HG03558 (cell line): Measurements from ENCODE around the gene STX4.

Source experiments
- ATAC-seq: cut with Tn5 transposase; IDR thresholded peaks from one replicate; pipeline ENCODE4 v1.9.1; 2021; ENCODE audit warnings: moderate number of reproducible peaks; ENCODE audit not compliant: unreplicated experiment; ENCODE audit errors: extremely low read depth

Gene STX4

GRCh38 chr16:31082368-31083045 lies 49.1 kb downstream of the STX4 start:
- no peak for ATAC-seq

- no peak for ATAC-seq
Observed at GRCh38 chr16:31083081-31083480, 49.7 kb downstream of the STX4 start.

GRCh38 chr16:31083556-31083955 lies 50.2 kb downstream of the STX4 start:
- no peak for ATAC-seq

DNA sequence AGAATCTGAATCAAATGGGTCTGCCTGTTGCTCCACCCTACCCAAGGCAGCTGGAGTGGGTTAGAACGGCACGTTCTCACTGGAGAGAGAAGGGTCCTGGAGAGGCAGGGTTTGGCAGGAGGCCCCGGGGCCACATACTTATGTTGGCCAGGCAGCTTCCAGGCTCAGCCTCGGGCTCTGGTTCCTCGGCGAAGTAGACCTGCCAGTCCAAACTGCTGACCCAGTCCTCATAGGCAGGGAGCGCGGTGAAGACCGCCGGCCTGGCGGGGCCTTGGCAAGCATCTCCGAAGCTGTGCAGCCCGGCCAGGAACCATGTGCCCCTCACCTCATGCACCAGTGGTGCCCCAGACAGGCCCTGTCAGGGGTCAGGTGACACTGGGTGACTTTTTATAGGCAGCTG lies 50.6 kb downstream of the STX4 start:
- ATAC-seq = no peak

DNA sequence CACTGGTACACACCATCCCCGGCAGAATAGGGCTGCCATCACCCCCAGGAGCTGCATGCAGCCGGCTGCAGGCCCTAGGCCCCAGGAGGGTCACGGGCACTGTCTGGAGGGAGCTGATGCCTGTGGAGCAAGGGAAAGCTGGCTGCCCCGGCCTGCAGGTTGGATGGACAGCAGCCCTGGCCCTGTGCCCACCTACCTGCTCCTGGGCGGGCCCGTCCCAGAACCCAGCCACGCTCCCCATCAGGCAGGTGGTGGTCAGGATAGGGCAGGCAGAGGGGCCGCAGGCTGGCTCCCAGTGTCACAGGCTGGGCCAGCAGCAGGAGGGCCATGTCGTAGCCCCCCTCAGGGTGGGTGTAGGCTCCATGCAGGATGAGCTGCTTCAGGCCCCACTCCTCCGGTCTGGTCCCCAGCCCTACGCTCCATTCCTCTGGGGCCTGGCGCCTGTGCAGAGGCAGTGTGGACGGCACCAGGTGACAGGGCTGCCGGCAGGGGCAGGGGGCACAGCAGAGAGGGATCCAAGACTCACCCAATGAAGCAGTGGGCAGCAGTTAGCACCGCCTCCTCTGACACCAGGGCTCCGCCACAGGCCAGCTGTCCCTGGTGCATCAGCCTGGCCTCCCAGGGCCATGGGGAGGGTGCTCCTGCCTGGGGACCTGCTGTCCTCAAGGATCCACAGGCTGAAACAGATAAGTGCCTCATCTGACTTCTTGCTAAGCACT lies 51.4 kb downstream of the STX4 start:
- no peak for ATAC-seq

- ATAC-seq = no peak
Observed at GRCh38 chr16:31085411-31085810, 52.1 kb downstream of the STX4 start.

GRCh38 chr16:31085873-31086628 lies 52.7 kb downstream of the STX4 start:
- ATAC-seq = no peak

GRCh38 chr16:31086629-31086906 lies 53.2 kb downstream of the STX4 start:
- no peak for ATAC-seq

DNA sequence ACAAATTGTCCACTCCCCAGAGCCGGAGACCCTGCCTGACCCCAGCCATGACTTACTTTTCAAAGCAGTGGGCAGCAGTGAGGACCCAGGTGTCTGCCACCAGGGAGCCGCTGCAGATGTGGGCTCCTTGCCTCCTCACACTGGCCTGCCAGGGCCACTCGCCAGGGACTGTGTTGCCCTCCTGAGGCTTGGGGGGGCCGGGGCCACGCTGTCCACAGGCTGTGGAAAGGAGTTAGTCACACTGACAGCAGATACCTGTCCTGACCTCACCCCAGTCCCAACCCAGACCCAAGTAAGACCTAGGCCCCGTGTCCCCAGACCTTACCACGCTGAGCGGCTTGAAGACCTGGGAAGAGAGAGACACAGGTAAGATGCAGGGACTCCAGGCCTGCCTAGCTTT lies 54.1 kb downstream of the STX4 start:
- ATAC-seq = no peak

DNA sequence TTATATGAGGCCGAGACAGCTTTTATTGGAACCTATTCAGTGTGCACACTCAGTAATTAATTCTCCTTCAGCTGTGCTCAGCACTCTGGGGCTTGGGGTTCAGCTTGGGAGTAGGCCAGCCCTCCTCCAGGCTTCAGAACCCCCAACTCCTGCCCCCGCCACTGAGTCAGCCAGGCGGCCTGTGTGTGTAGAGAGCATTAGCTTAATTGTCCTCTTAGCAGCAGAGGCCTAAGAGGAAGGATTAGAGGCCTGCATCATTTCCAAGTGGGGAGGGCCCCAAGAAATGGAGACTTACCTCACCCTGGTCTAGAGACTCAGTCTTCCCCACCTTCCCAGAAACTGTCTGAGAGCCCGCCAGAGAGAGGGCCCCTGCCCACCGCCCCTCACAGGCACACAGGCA lies 54.6 kb downstream of the STX4 start:
- no peak for ATAC-seq

DNA sequence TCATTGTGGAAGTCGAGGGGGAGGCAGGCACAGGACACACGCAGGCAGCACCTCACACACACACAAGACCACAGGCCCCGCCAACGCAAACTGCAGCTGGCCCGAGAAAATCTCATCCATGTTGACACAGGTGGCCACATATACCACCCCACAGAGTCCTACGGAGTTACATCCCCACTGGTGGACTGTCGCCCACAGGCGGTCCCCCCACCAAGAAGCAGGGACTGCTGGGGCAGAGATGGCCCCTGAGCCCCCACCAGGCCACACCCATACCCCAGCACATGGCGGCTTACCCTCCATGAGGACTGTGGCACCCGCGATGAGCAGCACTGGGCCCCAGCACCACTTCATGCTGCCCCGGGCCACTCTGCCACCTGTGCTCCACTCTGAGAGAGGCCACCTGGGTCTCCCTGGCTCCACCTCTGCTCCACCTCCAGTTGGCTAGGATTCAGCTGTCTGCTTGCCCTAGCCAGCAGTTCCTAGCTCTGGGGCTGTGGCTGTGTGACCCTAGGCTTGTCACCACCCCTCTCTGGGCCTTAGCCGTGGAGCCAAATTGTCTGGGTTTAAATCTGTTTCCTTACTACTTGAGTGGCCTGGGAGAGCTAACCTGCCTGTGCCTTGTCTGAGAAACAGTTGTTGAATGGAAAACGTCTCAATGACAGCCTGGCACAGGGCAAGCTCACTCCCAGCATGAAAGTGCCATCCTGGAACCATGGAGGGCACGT lies 55.3 kb downstream of the STX4 start, which contains the start of gene PRSS53:
TSS of gene PRSS53 (minus strand) at position 485 of the 725 bp plus-strand sequence. CDS start at position 351, 134 bp downstream.
- ATAC-seq = no peak

GRCh38 chr16:31089199-31089598 lies 55.8 kb downstream of the STX4 start:
- no peak for ATAC-seq
